ENCODE measurements around the gene TANC2.

TANC2 gene

DNA sequence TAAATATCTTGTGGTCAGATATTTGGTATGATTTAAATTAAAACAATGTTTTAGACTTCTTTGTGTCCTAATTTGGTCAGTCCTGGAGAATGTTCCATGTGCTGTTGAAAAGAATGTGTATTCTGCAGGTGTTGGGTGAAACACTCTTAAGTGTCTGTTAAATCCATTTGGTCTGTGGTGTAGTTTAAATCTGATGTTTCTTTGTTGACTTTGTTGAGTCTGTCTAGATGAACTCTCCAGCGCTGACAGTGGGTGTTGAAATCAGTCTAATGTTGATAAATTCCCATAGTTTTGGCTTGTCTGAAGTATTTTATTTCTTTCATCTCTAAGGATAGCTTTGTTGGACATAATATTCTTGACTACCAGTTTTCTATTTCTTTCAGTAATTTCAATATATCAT is 18.8 kb downstream of the TANC2 start:
- Histone ChIP-seq H3K36me3 (ENCODE audit: insufficient read depth, low read length) (no peaks in the 10 kb centered on the region), H3K4me3 (no peak overlapping the region), H3K9me3 (ENCODE audit: low read depth, low read length) (peaks cover 7% of the 10 kb centered on the region; the same call in 1 of the 2 replicates), H3K9ac (ENCODE audit: insufficient read length) (no peak overlapping the region), H3K27ac (no peak overlapping the region)
- no peak for TF ChIP-seq FOXP2 (optimal IDR thresholded peaks at IDR 0.05; ENCODE audit: control extremely low read depth, extremely low read length, insufficient read depth)
- TF ChIP-seq POLR2AphosphoS5 (IDR thresholded peaks at IDR 0.05; ENCODE audit: borderline replicate concordance, low read depth, low read length), result no peak
- TF ChIP-seq EZH2 (IDR thresholded peaks at IDR 0.05), result no peak
- no peak for DNase-seq (ENCODE audit: low read depth, low spot score)

DNA sequence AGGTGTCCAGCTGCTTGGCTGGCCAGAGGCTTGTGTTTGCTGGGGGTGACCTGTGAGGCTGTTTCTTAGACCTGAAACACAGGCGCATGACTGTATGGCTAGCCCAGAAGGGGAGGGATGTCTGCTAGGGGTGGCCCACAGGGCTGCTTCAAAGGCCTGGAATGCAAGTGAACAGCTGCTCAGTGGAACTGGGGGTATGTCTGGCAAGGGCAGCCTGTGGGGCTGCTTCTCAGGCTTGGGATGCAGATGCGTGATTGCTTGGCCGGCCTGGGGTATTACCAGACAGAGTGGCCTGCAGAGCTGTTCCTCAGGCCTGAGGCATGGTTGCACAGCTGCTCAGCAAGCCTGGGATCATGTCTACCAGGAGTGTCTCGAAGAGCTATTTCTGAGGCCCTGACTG is 20.5 kb downstream of the TANC2 start:
- Histone ChIP-seq H3K36me3 (ENCODE audit: insufficient read depth, low read length) (no peaks in the 10 kb centered on the region), H3K4me3 (no peak overlapping the region), H3K9me3 (ENCODE audit: low read depth, low read length) (peaks cover 7% of the 10 kb centered on the region; the same call in 1 of the 2 replicates), H3K9ac (ENCODE audit: insufficient read length) (no peak overlapping the region), H3K27ac (no peak overlapping the region)
- no peak for DNase-seq (ENCODE audit: low read depth, low spot score)
- no peak for TF ChIP-seq POLR2AphosphoS5 (IDR thresholded peaks at IDR 0.05; ENCODE audit: borderline replicate concordance, low read depth, low read length)
- no peak for TF ChIP-seq FOXP2 (optimal IDR thresholded peaks at IDR 0.05; ENCODE audit: control extremely low read depth, extremely low read length, insufficient read depth)
- no peak for TF ChIP-seq EZH2 (IDR thresholded peaks at IDR 0.05)

GRCh38 chr17:62987136-62987535 is 21.1 kb downstream of the TANC2 start:
- Histone ChIP-seq H3K27ac (no peak overlapping the region), H3K36me3 (ENCODE audit: insufficient read depth, low read length) (no peaks in the 10 kb centered on the region), H3K9me3 (ENCODE audit: low read depth, low read length) (peaks cover 7% of the 10 kb centered on the region; the same call in 1 of the 2 replicates), H3K9ac (ENCODE audit: insufficient read length) (no peak overlapping the region), H3K4me3 (no peak overlapping the region)
- TF ChIP-seq POLR2AphosphoS5 (IDR thresholded peaks at IDR 0.05; ENCODE audit: borderline replicate concordance, low read depth, low read length) (no peak), FOXP2 (optimal IDR thresholded peaks at IDR 0.05; ENCODE audit: control extremely low read depth, extremely low read length, insufficient read depth) (no peak), EZH2 (IDR thresholded peaks at IDR 0.05) (no peak)
- no peak for DNase-seq (ENCODE audit: low read depth, low spot score)

DNA sequence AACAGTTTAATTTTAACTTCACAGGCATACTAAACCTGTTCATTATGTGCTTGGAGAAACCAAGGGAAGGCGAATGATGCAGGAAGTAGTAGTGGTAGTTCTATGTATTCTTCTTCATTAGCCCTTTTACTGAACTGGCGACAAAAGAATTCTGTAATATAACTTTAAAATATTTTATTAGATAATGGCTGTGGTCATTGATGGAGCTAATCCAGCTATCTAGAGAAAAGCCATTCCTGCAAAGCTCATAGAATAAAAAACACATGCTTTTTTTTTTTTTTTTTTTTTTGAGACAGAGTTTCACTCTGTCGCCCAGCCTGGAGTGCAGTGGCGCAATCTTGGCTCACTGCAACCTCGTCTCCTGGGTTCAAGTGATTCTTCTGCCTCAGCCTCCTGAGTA is 23.5 kb downstream of the TANC2 start:
- Histone ChIP-seq H3K4me3 (no peak overlapping the region), H3K9ac (ENCODE audit: insufficient read length) (no peak overlapping the region), H3K36me3 (ENCODE audit: insufficient read depth, low read length) (no peaks in the 10 kb centered on the region), H3K9me3 (ENCODE audit: low read depth, low read length) (peaks cover 3% of the 10 kb centered on the region; the same call in 1 of the 2 replicates), H3K27ac (no peak overlapping the region)
- TF ChIP-seq EZH2 (IDR thresholded peaks at IDR 0.05) (no peak), FOXP2 (optimal IDR thresholded peaks at IDR 0.05; ENCODE audit: control extremely low read depth, extremely low read length, insufficient read depth) (no peak), POLR2AphosphoS5 (IDR thresholded peaks at IDR 0.05; ENCODE audit: borderline replicate concordance, low read depth, low read length) (no peak)
- DNase-seq (ENCODE audit: low read depth, low spot score), result no peak

GRCh38 chr17:62994931-62995330 is 28.9 kb downstream of the TANC2 start:
- H3K9me3 ChIP-seq (ENCODE audit: low read depth, low read length), result no peaks in the 10 kb centered on the region
- H3K27ac ChIP-seq, result no peak overlapping the region
- no peak for TF ChIP-seq FOXP2 (optimal IDR thresholded peaks at IDR 0.05; ENCODE audit: control extremely low read depth, extremely low read length, insufficient read depth)
- TF ChIP-seq EZH2 (IDR thresholded peaks at IDR 0.05), result no peak
- no peak for DNase-seq (ENCODE audit: low read depth, low spot score)
- H3K4me3 ChIP-seq, result no peak overlapping the region
- H3K36me3 ChIP-seq (ENCODE audit: insufficient read depth, low read length), result no peaks in the 10 kb centered on the region
- H3K9ac ChIP-seq (ENCODE audit: insufficient read length), result no peak overlapping the region

- peak; percentile 42 for DNase-seq (ENCODE audit: low read depth, low spot score)
- Histone ChIP-seq H3K9ac (ENCODE audit: insufficient read length) (no peak overlapping the region), H3K36me3 (ENCODE audit: insufficient read depth, low read length) (no peaks in the 10 kb centered on the region), H3K27ac (no peak overlapping the region), H3K4me3 (no peak overlapping the region), H3K9me3 (ENCODE audit: low read depth, low read length) (no peaks in the 10 kb centered on the region)
- TF ChIP-seq FOXP2 (optimal IDR thresholded peaks at IDR 0.05; ENCODE audit: control extremely low read depth, extremely low read length, insufficient read depth), result no peak
- no peak for TF ChIP-seq POLR2AphosphoS5 (IDR thresholded peaks at IDR 0.05; ENCODE audit: borderline replicate concordance, low read depth, low read length)
- TF ChIP-seq EZH2 (IDR thresholded peaks at IDR 0.05), result no peak
These were observed 29.4 kb downstream of the TANC2 start for GRCh38 chr17:62995377-62995885.

- Histone ChIP-seq H3K36me3 (ENCODE audit: insufficient read depth, low read length) (no peaks in the 10 kb centered on the region), H3K4me3 (no peak overlapping the region), H3K9ac (ENCODE audit: insufficient read length) (no peak overlapping the region), H3K9me3 (ENCODE audit: low read depth, low read length) (no peaks in the 10 kb centered on the region), H3K27ac (no peak overlapping the region)
- DNase-seq (ENCODE audit: low read depth, low spot score), result no peak
- TF ChIP-seq EZH2 (IDR thresholded peaks at IDR 0.05) (no peak), FOXP2 (optimal IDR thresholded peaks at IDR 0.05; ENCODE audit: control extremely low read depth, extremely low read length, insufficient read depth) (no peak), POLR2AphosphoS5 (IDR thresholded peaks at IDR 0.05; ENCODE audit: borderline replicate concordance, low read depth, low read length) (no peak)
These were observed 30.2 kb downstream of the TANC2 start for GRCh38 chr17:62996221-62996620.

DNA sequence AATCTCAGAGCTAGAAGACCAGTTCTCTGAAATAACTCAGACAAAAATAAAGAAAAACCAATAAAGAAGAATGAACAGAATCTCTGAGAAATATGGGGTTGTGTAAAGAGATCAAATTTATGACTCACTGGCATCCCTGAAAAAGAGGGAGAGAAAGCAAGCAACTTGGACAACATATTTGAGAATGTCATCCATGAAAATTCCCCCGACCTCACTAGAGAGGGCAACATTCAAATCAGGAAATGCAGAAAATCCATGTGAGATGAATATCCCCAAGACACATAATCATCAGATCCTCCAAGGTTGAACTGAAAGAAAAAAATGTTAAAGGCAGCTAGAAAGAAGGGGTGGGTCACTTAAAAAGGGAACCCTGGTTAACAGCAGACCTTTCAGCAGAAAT is 32.1 kb downstream of the TANC2 start:
- DNase-seq (ENCODE audit: low read depth, low spot score), result no peak
- TF ChIP-seq EZH2 (IDR thresholded peaks at IDR 0.05) (no peak), FOXP2 (optimal IDR thresholded peaks at IDR 0.05; ENCODE audit: control extremely low read depth, extremely low read length, insufficient read depth) (no peak), POLR2AphosphoS5 (IDR thresholded peaks at IDR 0.05; ENCODE audit: borderline replicate concordance, low read depth, low read length) (no peak)

More for the DNA sequence above, 32.1 kb downstream of the TANC2 start:
- no peaks in the 10 kb centered on the region for H3K9me3 ChIP-seq (ENCODE audit: low read depth, low read length)
- no peak overlapping the region for H3K27ac ChIP-seq
- no peaks in the 10 kb centered on the region for H3K36me3 ChIP-seq (ENCODE audit: insufficient read depth, low read length)
- no peak overlapping the region for H3K9ac ChIP-seq (ENCODE audit: insufficient read length)
- no peak overlapping the region for H3K4me3 ChIP-seq
